ENCODE measurements around the gene LHX6. TPM values are rescaled to one million over a fixed set of nuclear protein-coding genes. Genes with fewer than 3 reads are reported as not detected.

The LHX6 gene
- total RNA-seq, 1 donor from 2014 or later, result 6.0 TPM

DNA sequence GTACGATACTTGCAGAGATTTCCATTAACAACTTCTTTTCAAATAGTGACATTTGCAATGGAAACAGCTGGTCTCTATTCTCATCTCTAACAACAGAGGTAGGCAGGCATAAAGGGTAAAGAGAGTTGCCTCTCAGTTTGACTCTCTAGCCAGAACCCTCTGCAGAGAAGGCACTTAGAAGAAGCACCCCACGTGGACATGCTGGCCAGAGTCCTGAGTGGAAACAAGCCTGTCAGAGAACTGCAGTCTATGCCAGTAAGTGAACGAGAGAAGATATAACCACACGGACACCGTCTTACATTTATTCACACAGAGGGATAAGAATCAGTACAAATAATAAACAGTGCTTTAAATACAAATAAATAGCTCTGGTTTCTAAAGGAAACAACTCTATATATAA lies 11.0 kb upstream of the LHX6 start:
- Mint-ChIP-seq H3K4me1 (ENCODE audit: unreplicated experiment) (no peaks in the 10 kb centered on the region), H3K9me3 (ENCODE audit: unreplicated experiment) (no peaks in the 10 kb centered on the region), H3K4me3 (ENCODE audit: unreplicated experiment) (no peak overlapping the region), H3K36me3 (ENCODE audit: low read depth, unreplicated experiment) (peaks cover 27% of the 10 kb centered on the region), H3K27me3 (ENCODE audit: unreplicated experiment) (peaks cover 2% of the 10 kb centered on the region), H3K27ac (ENCODE audit: unreplicated experiment) (no peak overlapping the region)
- TF ChIP-seq, protein P1, sequence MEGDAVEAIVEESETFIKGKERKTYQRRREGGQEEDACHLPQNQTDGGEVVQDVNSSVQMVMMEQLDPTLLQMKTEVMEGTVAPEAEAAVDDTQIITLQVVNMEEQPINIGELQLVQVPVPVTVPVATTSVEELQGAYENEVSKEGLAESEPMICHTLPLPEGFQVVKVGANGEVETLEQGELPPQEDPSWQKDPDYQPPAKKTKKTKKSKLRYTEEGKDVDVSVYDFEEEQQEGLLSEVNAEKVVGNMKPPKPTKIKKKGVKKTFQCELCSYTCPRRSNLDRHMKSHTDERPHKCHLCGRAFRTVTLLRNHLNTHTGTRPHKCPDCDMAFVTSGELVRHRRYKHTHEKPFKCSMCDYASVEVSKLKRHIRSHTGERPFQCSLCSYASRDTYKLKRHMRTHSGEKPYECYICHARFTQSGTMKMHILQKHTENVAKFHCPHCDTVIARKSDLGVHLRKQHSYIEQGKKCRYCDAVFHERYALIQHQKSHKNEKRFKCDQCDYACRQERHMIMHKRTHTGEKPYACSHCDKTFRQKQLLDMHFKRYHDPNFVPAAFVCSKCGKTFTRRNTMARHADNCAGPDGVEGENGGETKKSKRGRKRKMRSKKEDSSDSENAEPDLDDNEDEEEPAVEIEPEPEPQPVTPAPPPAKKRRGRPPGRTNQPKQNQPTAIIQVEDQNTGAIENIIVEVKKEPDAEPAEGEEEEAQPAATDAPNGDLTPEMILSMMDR (IDR thresholded peaks at IDR 0.05; ENCODE audit: unreplicated experiment), result no peak
- DNase-seq (ENCODE audit: low spot score), result no peak

DNA sequence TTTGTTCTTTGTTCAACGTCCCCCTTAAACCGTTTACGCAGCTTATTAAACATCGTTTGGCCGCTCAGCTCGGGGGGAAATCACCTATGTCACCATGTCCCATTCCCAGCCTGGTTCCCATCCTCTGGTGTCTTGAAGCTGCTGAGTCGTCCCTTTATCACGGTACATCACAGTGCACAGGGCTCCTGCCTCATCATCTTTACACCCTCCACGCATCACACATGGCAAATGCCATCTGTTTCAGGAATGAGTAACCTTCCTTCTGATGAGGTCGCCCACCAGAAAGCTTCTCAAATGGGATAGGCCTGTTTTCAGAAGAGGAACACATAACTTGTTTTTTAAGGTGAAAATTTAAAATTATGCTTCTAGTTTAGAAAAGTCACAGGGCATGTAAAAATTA lies 7.9 kb upstream of the LHX6 start:
- peaks cover 5% of the 10 kb centered on the region for H3K27me3 Mint-ChIP-seq (ENCODE audit: unreplicated experiment)
- peaks cover 8% of the 10 kb centered on the region for H3K36me3 Mint-ChIP-seq (ENCODE audit: low read depth, unreplicated experiment)
- no peaks in the 10 kb centered on the region for H3K9me3 Mint-ChIP-seq (ENCODE audit: unreplicated experiment)
- TF ChIP-seq, protein P1 (IDR thresholded peaks at IDR 0.05; ENCODE audit: unreplicated experiment), result no peak
- no peak overlapping the region for H3K4me3 Mint-ChIP-seq (ENCODE audit: unreplicated experiment)
- DNase-seq (ENCODE audit: low spot score), result no peak
- peaks cover 9% of the 10 kb centered on the region for H3K4me1 Mint-ChIP-seq (ENCODE audit: unreplicated experiment)
- no peak overlapping the region for H3K27ac Mint-ChIP-seq (ENCODE audit: unreplicated experiment)

DNA sequence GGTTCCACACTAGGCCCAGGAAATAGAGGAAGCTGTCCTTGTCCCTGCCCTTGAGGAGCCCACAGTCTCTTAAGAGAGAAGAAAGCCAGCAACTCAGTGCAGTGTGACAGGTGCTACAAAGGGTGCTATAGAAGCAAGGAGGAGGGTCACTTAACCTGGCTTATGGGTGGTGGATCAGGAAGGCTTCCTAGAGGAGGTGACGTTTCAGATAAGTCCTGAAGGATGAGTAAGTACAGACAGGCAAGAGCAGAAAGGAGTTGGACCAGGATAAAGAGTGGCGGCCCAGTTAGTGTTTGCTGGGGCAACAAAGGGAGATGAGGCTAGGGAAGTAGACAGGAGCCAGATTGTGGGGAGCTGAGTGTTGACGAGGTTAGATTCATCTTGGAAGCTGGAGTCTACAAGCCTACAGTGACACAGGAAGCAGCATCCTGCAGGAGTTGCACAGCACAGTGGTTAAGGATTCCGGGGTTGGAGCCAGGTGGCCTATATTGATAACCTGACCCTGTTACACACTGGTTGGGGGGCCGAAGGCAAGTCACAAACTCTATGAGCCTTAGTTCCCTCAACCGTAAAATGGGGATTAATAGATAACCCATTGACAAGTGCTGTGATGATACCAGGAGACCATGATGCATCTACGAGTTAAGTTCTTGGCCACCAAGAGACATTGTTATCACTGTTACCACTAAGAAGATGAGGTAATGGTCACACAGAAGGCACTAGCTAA lies 5.4 kb upstream of the LHX6 start:
- TF ChIP-seq, protein P1 (IDR thresholded peaks at IDR 0.05; ENCODE audit: unreplicated experiment), result no peak
- Mint-ChIP-seq H3K27me3 (ENCODE audit: unreplicated experiment) (peaks cover 5% of the 10 kb centered on the region), H3K27ac (ENCODE audit: unreplicated experiment) (no peak overlapping the region), H3K4me3 (ENCODE audit: unreplicated experiment) (no peak overlapping the region), H3K4me1 (ENCODE audit: unreplicated experiment) (peaks cover 9% of the 10 kb centered on the region), H3K36me3 (ENCODE audit: low read depth, unreplicated experiment) (no peaks in the 10 kb centered on the region), H3K9me3 (ENCODE audit: unreplicated experiment) (no peaks in the 10 kb centered on the region)
- DNase-seq (ENCODE audit: low spot score), result no peak

DNA sequence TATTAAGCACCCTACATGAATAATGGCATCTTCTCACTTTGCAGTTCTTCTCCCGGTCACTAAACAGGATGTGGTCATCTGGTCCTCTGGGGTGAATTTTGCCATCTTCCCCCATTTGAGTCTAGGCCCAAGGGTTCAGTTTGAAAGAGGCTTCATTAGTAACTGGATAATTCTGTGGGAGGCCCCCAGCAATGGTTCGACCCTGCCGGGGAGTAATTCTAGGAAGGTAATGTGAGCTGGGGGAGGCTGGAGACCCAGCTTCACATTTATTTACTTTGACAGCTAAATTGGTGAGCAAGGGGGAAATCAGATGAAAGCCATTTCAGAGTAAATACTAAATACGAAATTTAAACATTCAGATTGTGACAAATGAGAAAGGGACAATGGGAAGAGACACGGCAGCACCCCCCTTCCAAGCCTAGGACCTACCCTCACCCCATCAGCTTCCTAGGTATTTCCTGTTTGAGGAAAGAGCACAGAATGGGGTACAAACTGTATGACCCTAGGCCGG lies 4.1 kb upstream of the LHX6 start:
- peaks cover 5% of the 10 kb centered on the region for H3K27me3 Mint-ChIP-seq (ENCODE audit: unreplicated experiment)
- no peaks in the 10 kb centered on the region for H3K36me3 Mint-ChIP-seq (ENCODE audit: low read depth, unreplicated experiment)
- no peak for DNase-seq (ENCODE audit: low spot score)
- H3K27ac Mint-ChIP-seq (ENCODE audit: unreplicated experiment), result no peak overlapping the region
- TF ChIP-seq, protein P1 (IDR thresholded peaks at IDR 0.05; ENCODE audit: unreplicated experiment), result no peak
- no peak overlapping the region for H3K4me3 Mint-ChIP-seq (ENCODE audit: unreplicated experiment)
- H3K4me1 Mint-ChIP-seq (ENCODE audit: unreplicated experiment), result peaks cover 9% of the 10 kb centered on the region
- H3K9me3 Mint-ChIP-seq (ENCODE audit: unreplicated experiment), result no peaks in the 10 kb centered on the region

DNA sequence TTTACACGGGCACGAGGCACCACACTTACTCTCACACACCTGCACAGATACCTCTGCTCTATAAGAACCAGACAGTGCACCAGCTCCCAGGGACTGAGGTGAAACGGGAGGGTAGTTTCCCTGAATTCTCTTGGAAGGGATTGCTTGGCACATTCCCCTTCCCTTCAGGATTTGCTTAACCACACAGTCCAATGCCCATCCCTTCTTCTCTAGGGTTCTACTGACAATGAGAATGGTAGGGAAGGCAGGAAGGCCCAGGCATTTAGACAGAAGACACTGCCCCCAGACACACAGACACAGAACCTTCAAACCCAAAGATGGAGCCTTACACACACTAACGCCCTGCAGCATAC lies 704 bp upstream of the LHX6 start:
- H3K4me3 Mint-ChIP-seq (ENCODE audit: unreplicated experiment), result no peak overlapping the region
- H3K27me3 Mint-ChIP-seq (ENCODE audit: unreplicated experiment), result peaks cover 20% of the 10 kb centered on the region
- H3K27ac Mint-ChIP-seq (ENCODE audit: unreplicated experiment), result no peak overlapping the region
- no peak for DNase-seq (ENCODE audit: low spot score)
- TF ChIP-seq, protein P1 (IDR thresholded peaks at IDR 0.05; ENCODE audit: unreplicated experiment), result no peak
- H3K9me3 Mint-ChIP-seq (ENCODE audit: unreplicated experiment), result peaks cover 2% of the 10 kb centered on the region
- peaks cover 11% of the 10 kb centered on the region for H3K36me3 Mint-ChIP-seq (ENCODE audit: low read depth, unreplicated experiment)
- peaks cover 29% of the 10 kb centered on the region for H3K4me1 Mint-ChIP-seq (ENCODE audit: unreplicated experiment)
